Retina (tissue), 1 donor: ENCODE measurements around the gene CAD.

Source experiments
- DNase-seq: peaks from one replicate; pipeline ENCODE4 v3.0.0-alpha.2; 2016

The CAD gene

DNA sequence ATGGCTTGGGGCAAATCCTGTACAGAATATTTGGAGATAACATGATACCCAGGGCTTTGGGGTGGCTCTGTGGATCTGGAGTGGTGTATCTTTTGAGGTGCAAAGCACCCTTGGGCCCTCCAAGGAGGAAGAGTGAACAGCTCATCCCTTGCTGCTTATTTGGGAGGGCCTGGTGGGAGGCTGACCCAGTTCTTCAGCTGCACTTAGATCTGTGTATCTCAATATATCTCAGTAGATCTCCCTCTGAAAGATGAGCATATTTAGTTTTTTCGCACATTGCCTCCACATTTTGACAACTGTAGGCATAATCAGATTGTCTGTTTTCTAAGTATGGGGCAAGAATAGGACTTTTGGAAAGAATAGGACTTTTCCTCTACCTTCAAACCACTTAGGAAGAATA lies 67.8 kb downstream of the CAD start:
- DNase-seq: no peak

DNA sequence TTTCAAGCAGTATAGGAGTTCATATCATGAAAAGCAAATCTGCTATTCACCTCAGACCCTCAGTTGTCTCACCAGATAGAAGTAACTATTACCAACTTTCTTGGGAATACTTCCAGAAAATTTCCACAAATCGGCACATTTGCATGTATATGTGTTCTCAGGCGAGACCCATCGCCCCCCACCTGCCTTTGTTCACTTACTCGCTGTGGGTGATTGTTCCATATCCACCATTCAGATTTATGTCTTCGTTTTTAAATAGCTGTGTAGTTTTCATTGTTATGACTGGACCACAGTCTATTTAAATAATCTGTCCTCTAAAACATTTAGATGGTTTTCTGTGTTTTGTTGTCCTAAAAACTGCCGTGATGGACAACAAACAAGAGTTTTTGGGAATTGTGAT lies 68.3 kb downstream of the CAD start:
- no peak for DNase-seq

DNA sequence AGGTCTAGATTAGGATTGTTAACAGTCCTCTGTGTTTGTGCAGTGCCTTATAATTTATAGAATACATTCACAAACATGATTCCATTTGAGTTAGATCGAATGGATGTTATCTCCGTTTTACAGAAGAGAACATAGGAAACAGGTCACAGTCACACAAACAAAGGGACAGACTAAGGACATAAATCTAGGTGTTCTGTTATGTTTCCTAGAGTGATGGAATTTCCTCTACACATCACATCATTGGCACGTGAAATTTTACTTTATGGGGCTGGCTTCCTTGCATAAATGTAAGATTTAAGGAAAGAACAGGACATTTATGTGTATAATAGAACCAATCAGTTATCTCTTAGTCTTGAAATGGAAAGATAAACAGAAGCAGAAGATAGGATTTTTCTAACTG lies 71.4 kb downstream of the CAD start:
- DNase-seq: no peak

DNA sequence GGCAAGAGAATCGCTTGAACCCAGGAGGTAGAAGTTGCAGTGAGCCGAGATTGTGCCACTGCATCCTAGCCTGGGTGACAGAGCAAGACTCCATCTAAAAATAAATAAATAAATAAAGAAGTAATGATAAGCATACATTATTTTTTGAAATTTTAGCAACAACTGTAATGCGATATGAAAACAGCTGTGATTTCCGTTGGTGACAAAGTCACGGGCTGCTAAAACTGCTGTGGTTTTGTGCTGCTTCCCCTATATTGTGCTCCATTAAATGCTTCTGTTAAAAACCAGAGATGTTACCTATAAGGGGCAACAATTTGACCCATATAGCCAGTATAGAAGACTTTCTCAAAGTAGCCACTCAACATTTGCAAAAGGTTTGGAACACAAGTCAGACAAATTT lies 73.4 kb downstream of the CAD start:
- no peak for DNase-seq

DNA sequence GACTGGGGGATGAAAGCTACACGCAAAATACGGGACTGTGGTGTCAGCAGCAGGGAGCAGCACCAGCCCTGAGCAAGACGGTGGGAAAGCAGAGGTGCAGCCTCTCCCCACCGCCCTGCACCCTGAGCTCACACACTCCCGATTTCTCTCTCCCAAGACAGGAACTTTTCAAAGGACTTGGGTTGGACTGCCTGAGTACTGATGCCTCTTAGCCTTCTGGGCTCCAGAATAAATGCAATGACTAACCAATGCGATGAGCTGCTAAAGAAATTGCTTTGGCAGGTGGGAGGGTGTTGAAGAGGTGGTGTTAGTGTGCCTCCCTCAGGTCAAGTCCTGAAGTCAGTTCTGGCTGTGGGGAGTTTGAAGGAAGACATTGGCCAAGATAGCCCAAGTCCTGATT lies 74.7 kb downstream of the CAD start:
- DNase-seq: no peak
